Endometrium (tissue), 2 donors: ENCODE measurements around the gene BAZ1A.
A peak's percentile ranks its signal among the peaks of the same experiment; 100 is the strongest.
"Not testable (repeated sequence)": the region's sequence is repeated elsewhere in the genome, so short reads cannot be mapped to it uniquely, and the experiment has no call there.

Source experiments
- FAIRE-seq: peaks from 2 replicates; lab custom pipeline; 2012; peaks lifted over from hg19 to GRCh38; lab: Jason Lieb, UNC
- donor health status: control.
- donor health status: control.

BAZ1A gene

GRCh38 chr14:34858765-34859164 is 16.4 kb downstream of the BAZ1A start:
- FAIRE-seq, result no peak

- no peak for FAIRE-seq
Observed at GRCh38 chr14:34857689-34858449, 17.3 kb downstream of the BAZ1A start.

- no peak for FAIRE-seq
Observed at GRCh38 chr14:34853041-34853440, 22.1 kb downstream of the BAZ1A start.

GRCh38 chr14:34851395-34851794 is 23.8 kb downstream of the BAZ1A start:
- no peak for FAIRE-seq

- no peak for FAIRE-seq
Observed at GRCh38 chr14:34845869-34846268, 29.3 kb downstream of the BAZ1A start.

GRCh38 chr14:34843011-34843554 is 32.1 kb downstream of the BAZ1A start:
- FAIRE-seq, result no peak

GRCh38 chr14:34837801-34838322 is 37.3 kb downstream of the BAZ1A start:
- FAIRE-seq, result no peak

- no peak for FAIRE-seq
Observed at GRCh38 chr14:34835312-34835711, 39.8 kb downstream of the BAZ1A start.

GRCh38 chr14:34833549-34834523 is 41.3 kb downstream of the BAZ1A start:
- FAIRE-seq, result no peak

GRCh38 chr14:34826661-34827060 is 48.5 kb downstream of the BAZ1A start:
- no peak for FAIRE-seq

GRCh38 chr14:34824826-34825225 is 50.3 kb downstream of the BAZ1A start:
- FAIRE-seq, result no peak

- no peak for FAIRE-seq
Observed at GRCh38 chr14:34824256-34824655, 50.9 kb downstream of the BAZ1A start.

GRCh38 chr14:34817768-34818167 is 57.4 kb downstream of the BAZ1A start:
- no peak for FAIRE-seq

- no peak for FAIRE-seq
Observed at GRCh38 chr14:34810028-34810427, 65.1 kb downstream of the BAZ1A start.

- FAIRE-seq, result no peak
Observed at GRCh38 chr14:34806257-34806656, 68.9 kb downstream of the BAZ1A start.

GRCh38 chr14:34804933-34805332 is 70.2 kb downstream of the BAZ1A start:
- no peak for FAIRE-seq

GRCh38 chr14:34798861-34799260 is 76.3 kb downstream of the BAZ1A start:
- FAIRE-seq, result not testable (repeated sequence)

- FAIRE-seq, result no peak
Observed at GRCh38 chr14:34797747-34798583, 77.2 kb downstream of the BAZ1A start.

GRCh38 chr14:34796902-34797301 is 78.3 kb downstream of the BAZ1A start:
- peak; percentile 21 for FAIRE-seq

GRCh38 chr14:34794941-34795340 is 80.2 kb downstream of the BAZ1A start:
- no peak for FAIRE-seq

GRCh38 chr14:34794217-34794616 is 80.9 kb downstream of the BAZ1A start:
- FAIRE-seq, result no peak

GRCh38 chr14:34792598-34792997 is 82.6 kb downstream of the BAZ1A start:
- no peak for FAIRE-seq
